ENCODE measurements around the gene F8.
A peak's percentile ranks its signal among the peaks of the same experiment; 100 is the strongest.
"Not testable (repeated sequence)": the region's sequence is repeated elsewhere in the genome, so short reads cannot be mapped to it uniquely, and the experiment has no call there.

Gene F8

GRCh38 chrX:154986826-154987575 lies 35.5 kb downstream of the F8 start:
- DNase-seq (ENCODE audit: low read depth in 2 of 2) = no peak

DNA sequence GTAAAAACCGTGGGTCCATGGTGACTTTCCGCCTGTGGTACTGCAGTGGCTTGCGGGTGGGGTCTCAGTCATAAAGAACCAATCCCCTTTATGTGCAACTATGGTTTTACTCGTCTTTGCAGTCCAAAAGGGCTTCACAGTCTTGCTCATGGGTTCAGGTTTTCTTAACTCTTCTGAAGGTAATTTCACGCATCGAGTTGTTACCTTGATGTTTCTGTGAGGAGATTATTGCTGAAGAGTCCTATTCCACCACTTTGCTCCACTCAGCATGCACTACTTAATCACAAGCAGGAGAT lies 41.5 kb downstream of the F8 start:
- DNase-seq (ENCODE audit: low read depth in 2 of 2) = no peak

GRCh38 chrX:154980330-154981115 lies 42.0 kb downstream of the F8 start:
- DNase-seq (ENCODE audit: low read depth in 2 of 2) = peak; percentile 53 to 57

GRCh38 chrX:154979629-154980028 lies 42.9 kb downstream of the F8 start:
- no peak for DNase-seq (ENCODE audit: low read depth in 2 of 2)

GRCh38 chrX:154968353-154968752 lies 54.2 kb downstream of the F8 start:
- no peak for DNase-seq (ENCODE audit: low read depth in 2 of 2)

DNA sequence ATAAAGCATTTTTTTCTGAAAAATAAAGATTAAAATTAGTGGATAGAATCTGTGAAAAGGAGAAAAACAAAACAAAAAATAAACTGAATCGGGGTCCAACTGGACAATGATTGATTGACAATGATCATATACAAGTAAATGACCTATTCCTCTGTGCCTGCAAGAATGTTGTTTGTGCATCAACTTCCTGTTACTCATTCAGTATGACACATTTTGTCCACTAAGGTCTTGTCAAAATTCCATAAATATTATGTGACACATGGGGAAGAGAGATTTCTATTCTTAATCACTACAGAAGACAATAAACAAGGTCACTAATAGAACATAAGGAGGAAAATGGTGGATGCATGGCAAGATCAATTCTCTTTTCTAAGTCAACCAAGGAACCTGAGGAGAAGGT lies 54.9 kb downstream of the F8 start:
- no peak for DNase-seq (ENCODE audit: low read depth in 2 of 2)

DNA sequence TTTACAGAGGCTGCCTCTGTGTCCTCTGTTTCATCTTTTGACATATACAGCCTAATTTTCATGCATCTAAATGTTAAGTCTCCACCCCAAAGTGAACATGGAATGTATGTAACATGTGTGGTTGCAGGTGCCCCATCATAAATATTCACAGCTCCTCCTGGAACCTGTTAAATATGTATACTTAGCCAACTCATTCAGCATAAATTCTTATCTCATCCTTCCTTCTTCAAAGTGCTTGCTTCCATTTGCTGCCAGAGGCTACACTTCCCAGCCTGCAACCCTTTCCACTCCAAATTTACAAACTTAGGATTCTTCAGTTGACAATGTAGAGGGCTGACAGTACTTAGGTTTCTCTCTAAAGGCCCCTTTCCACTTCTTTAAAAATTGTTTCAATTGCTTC lies 60.6 kb downstream of the F8 start:
- no peak for DNase-seq (ENCODE audit: low read depth in 2 of 2)

DNA sequence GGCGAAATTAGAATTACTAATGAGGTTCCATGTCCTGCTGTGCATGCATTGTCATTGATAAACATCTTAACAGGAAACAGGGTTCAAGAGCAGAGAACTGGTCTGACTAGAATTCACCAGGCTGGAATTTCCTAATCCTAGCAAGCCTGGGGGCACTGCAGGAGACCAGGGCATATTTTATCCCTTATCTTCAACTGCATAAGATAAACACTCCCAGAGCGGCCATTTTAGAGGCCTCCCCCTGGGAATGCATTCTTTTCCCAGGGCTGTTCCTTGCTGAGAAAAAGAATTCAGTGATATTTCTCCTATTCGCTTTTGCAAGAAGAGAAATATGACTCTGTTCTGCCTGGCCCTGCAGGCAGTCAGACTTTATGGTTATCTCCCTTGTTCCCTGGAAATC lies 66.7 kb downstream of the F8 start:
- DNase-seq (ENCODE audit: low read depth in 2 of 2) = not testable (repeated sequence)

DNA sequence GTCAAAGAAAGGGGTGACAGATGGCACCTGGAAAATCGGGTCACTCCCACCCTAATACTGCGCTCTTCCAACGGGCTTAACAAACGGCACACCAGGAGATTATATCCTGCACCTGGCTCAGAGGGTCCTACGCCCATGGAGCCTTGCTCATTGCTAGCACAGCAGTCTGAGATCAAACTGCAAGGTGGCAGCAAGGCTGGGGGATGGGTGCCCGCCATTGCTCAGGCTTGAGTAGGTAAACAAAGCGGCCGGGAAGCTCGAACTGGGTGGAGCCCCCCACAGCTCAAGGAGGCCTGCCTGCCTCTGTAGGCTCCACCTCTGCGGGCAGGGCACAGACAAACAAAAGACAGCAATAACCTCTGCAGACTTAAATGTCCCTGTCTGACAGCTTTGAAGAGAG lies 83.3 kb downstream of the F8 start:
- DNase-seq (ENCODE audit: low read depth in 2 of 2) = not testable (repeated sequence)

DNA sequence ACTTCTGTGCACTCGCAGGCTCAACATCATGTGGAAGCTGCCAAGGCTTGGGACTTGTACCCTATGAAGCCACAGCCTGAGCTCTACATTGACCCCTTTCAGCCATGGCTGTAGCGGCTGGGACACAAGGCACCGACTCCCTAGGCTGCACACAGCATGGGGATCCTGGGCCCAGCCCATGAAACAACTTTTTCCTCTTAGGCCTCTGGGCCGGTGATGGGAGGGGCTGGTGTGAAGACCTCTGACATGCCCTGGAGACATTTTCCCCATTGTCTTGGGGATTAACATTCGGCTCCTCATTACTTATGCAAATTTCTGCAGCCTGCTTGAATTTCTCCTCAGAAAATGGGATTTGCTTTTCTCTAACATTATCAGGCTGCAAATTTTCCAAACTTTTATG lies 97.8 kb downstream of the F8 start:
- not testable (repeated sequence) for DNase-seq (ENCODE audit: low read depth in 2 of 2)

DNA sequence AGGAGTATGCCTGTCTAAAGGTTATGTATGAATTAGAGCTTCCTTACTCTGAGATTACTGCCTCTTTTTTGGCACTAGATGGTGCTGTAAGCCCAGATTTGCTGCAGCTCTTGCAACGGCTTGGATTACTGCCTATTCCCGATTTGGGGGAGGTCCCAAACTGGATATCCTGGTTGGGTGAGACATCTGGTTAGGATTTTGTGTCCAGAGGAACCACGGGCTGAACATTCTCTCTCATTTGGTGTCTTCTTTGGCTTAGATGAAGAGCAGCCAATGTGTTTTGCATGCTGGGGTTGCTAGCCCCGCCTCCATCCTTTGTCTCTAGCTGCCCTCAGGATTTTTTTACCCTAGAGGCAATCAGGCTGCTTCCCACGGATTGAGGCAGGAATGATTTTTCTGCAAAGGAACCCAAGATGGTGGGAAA lies 104.5 kb downstream of the F8 start:
- no peak for DNase-seq (ENCODE audit: low read depth in 2 of 2)

DNA sequence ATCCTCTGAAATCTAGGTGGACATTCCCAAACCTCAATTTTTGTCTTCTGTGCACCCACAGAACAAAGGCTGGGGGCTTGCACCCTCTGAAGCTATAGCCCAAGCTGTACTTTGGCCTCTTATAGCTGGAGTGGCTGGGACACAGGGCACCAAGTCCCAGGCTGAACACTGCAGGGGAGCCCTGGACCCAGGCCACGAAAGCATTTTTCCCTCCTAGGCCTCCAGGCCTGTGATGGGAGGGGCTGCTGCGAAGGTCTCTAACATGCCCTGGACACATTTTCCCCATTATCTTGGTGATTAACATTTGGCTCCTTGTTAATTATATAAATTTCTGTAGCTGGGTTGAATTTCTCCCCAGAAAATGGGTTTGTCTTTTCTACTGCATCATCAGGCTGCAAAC lies 108.5 kb downstream of the F8 start:
- no peak for DNase-seq (ENCODE audit: low read depth in 2 of 2)

GRCh38 chrX:154910528-154910927 lies 112.0 kb downstream of the F8 start:
- not testable (repeated sequence) for DNase-seq (ENCODE audit: low read depth in 2 of 2)

GRCh38 chrX:154910048-154910447 lies 112.5 kb downstream of the F8 start:
- DNase-seq (ENCODE audit: low read depth in 2 of 2) = not testable (repeated sequence)

- no peak for DNase-seq (ENCODE audit: low read depth in 2 of 2)
Observed at GRCh38 chrX:154908821-154909220, 113.7 kb downstream of the F8 start.

DNA sequence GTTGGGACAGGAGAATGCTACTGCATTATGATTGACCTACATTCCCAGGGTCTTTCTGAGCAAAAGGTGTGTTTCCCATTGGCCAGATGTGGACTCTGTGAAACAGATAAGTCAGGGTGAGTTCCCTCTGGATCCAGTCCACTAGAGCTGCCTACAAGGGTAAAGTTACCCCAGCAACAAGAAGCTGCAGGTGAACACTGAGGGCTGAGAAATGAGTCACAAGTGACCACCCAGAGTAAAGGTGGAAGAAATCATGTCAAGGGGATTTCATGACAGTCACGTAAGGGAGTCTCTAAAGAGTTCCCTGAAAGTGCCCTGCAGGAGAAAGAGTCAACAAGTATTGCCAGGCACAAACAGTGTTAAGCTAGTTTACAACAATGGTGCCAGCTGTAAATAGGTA lies 120.1 kb downstream of the F8 start:
- no peak for DNase-seq (ENCODE audit: low read depth in 2 of 2)

DNA sequence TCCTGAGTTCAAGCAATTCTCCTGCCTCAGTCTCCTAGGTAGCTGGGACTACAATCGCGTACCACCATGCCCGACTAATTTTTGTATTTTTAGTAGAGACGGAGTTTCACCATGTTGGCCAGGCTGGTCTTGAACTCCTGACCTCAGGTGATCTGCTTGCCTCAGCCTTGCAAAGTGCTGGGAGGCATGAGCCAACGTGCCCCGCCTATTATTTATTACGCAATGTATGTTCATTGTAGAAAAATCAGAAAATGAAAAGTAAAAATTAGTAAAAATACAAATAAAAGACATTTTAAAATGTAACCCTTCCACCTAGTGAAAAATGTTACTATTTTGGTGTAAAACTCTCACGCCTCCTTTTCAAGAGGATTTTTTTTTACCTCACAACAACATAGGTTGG lies 122.2 kb downstream of the F8 start:
- no peak for DNase-seq (ENCODE audit: low read depth in 2 of 2)

DNA sequence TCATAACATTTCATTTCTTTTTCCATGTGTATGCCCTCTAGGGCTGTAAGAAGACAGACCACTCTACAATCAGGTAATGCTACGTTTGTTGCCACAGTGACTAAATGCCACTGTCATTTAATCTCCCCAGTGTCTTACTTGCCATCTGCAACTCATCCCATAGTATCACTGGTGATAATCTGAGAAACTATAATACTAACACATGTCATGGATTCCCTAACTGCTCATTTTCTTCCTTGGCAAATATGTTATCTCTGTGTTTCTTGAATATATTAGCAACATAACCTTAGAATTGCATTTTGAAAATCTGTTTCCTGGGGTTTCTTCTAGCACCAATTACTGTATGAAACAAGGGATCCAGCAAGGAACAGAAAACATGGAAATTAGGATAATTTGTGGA lies 130.2 kb downstream of the F8 start:
- no peak for DNase-seq (ENCODE audit: low read depth in 2 of 2)

DNA sequence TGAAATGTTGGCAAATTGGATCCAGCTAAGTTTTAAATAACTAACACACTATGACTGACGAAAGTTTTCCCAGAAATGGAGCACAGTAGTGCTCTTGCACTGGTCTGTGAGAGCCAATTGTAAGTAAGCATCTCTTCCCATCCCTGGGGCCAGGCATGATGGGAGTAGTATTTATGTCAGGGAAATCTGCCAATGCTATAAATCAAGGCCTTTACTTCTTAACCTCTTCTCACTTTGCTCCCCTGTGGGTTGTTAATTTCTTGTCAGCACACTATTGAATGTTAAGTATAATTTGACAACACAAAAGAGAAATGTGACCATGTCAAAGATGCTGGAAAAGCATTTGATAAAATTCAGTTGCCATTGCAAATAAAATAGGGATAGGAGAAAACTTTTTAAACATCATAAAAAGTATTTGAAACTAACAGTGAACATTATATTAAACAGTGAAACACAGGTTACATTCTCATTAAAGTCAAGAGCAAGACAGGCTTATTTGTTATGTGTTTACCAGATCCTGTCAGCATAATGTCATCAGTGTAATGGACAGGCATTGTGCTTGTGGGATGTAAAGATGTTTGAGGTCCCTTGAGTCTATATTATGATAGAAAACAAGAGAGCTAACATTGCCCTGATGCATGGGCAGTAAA lies 131.4 kb downstream of the F8 start:
- DNase-seq (ENCODE audit: low read depth in 2 of 2) = no peak

GRCh38 chrX:154886789-154887221 lies 135.7 kb downstream of the F8 start:
- DNase-seq (ENCODE audit: low read depth in 2 of 2) = not testable (repeated sequence)

DNA sequence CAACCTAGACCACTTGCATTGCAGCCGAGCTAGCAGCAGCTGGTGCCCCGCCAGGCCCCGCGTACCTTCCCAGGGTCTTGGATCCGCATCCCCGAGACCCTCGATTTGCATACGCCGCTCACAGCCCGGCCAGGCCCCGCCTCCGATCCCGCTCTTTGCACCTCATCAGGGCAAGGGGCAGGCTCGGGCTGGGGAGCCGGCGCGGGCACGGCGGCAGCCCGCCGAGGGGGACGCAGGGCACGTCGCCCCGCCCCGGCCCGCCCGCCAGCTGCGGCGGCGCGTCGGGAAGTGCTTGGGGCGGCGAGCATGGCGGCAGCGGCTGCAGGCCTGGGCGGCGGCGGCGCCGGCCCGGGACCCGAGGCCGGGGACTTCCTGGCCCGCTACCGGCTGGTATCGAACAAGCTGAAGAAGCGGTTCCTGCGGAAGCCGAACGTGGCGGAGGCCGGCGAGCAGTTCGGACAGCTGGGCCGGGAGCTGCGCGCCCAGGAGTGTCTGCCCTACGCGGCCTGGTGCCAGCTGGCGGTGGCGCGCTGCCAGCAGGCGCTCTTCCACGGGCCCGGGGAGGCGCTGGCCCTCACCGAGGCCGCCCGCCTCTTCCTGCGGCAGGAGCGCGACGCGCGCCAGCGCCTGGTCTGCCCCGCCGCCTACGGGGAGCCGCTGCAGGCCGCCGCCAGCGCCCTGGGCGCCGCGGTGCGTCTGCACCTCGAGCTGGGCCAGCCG lies 136.3 kb downstream of the F8 start, which contains the start of gene F8A1:
F8A1 (plus strand) TSS at position 287 of the 720 bp plus-strand sequence; CDS start at position 307, 20 bp downstream.
- DNase-seq (ENCODE audit: low read depth in 2 of 2) = peak; percentile 1 to 13

- DNase-seq (ENCODE audit: low read depth in 2 of 2) = not testable (repeated sequence)
Observed at GRCh38 chrX:154885549-154885948, 137.0 kb downstream of the F8 start.

Measured in stimulated activated CD8-positive, alpha-beta memory T cell treated with anti-CD3 and anti-CD28 coated beads, Interleukin-7, amount 100 ng/mL, for 4 hours (primary cell).